NCI-H526 (cell line): ENCODE measurements around the gene IGFBP6.

ENCODE experiments used
- DNase-seq, 2 experiments: peaks; one replicate each; lab custom pipeline; 2025; lab: John Stamatoyannopoulos, UW

IGFBP6 gene

GRCh38 chr12:53059434-53060063, 37.9 kb upstream of the IGFBP6 start:
- DNase-seq, result no peak

DNA sequence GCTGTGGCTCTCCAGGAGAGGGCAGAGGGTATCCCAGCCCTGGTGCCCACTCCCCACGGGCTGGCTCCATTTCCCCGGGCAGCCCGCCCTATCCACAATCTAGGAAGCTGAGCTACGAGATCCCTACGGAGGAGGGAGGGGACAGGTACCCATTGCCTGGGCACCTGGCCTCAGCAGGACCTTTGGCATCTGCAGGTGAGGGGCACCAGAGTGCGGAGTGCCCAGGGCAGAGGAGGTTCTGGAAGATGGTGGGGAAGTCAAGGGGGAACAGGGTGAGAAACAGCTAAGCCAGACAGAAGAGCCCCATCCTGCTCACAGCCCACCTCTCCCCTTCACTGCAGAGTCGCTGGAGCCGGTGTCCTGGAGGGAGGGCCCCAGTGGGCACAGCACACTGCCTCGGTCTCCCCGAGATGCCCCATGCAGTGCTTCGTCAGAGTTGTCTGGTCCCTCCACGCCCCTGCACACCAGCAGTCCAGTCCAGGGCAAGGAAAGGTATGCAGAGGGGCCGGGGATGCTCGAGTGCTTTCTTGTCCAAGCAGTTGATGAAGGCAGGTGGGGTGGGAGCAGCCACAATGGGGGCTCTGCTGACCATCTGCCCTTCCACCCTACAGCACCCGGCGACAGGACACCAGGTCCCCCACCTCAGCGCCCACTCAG, 37.3 kb upstream of the IGFBP6 start:
- DNase-seq, result no peak

DNA sequence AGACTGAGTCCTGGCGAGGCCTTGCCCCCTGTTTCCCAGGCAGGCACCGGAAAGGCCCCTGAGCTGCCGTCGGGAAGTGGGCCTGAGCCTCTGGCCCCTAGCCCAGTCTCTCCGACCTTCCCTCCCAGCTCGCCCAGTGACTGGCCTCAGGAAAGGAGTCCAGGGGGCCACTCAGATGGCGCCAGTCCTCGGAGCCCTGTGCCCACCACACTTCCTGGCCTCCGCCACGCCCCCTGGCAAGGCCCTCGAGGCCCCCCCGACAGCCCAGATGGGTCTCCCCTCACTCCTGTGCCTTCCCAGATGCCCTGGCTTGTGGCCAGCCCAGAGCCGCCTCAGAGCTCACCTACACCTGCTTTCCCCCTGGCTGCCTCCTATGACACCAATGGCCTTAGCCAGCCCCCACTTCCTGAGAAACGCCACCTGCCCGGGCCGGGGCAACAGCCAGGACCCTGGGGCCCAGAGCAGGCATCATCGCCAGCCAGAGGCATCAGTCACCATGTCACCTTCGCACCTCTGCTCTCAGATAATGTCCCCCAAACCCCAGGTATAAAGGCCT, 36.7 kb upstream of the IGFBP6 start:
- DNase-seq, result no peak

DNA sequence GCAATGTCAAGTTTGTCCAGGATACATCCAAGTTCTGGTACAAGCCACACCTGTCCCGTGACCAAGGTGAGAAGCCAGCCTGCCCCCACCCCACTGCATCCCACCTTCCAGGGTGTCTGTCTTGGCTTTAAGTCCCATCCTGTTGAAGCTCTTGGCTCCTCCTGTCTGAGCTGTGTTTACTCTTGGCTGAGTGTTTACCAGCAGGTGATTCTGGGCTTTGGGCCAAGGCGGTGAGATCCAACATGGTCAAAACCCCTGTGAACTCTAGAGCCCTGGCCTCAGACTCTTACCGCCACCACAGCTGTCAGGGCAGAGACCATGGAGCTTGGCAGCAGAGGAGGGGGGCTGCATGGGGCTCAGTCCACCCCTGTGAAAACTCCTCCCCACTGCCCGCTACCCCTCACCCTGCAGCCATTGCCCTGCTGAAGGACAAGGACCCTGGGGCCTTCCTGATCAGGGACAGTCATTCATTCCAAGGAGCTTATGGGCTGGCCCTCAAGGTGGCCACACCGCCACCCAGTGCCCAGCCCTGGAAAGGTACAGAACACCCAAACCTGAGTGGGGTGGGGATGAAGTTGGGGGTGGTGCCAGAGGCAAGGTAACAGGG, 36.0 kb upstream of the IGFBP6 start:
- peak in 1 of 2 experiments; percentile 40 for DNase-seq

DNA sequence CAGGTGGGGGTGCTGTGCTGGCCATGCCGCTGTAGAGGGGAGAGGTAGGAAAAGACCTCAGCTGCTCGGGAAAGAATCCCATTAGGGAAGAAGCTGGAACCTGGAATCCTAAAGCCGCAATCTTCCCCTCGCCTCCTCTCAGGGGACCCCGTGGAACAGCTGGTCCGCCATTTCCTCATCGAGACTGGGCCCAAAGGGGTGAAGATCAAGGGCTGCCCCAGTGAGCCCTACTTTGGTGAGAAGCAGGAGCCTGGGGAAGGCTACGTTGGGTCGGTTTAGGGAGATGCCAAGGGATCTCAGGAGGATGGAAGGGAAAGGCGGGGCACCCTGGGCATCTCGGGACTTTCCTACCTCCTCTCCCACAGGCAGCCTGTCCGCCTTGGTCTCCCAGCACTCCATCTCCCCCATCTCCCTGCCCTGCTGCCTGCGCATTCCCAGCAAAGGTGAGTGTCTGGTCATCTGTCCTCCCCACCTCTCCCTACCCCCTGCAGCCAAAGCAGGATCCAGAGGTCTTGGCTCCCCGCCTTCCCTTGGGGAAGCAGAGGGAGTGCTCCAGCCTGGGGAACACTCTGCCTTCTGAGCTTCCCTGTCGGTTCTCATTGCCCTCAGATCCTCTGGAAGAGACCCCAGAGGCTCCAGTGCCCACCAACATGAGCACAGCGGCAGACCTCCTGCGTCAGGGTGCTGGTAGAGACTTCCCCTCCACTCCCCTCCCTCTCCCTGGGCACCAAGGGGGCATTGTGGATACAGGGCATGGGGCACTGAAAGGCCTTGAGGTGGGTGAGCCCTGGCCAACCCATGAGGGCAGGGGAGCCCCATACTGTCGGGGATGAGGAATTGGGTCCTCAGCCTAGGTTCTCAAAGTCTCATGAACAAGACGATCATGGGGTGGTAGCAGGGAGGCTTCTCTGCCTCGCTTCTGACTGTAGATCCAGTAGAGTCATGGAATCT, 35.2 kb upstream of the IGFBP6 start:
- no peak for DNase-seq

DNA sequence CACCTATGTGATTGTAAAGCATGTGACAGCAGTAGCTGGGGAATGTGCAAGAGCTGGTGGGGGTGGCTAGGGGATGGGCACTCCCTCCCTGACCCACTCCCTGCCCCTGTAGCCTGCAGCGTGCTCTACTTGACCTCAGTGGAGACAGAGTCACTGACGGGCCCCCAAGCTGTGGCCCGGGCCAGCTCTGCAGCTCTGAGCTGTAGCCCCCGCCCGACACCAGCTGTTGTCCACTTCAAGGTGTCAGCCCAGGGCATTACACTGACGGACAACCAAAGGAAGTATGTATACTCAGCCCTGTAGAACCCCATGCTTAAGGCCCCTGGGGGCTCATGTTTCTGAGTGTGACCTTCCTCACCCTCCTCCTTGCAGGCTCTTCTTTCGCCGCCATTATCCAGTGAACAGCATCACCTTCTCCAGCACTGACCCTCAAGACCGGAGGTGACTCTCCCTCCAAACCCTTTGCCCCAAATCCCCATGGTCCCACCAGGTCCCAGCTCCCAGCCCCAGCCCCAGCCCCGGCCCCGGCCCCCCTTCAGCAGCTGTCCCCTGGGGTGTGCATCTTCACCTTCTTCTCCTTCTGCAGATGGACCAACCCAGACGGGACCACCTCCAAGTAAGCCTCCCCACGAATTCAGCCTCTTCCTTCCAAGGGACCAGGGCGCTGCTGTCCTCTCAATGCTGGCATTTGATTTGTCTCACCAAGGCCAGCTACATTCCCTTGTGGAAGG, 34.3 kb upstream of the IGFBP6 start:
- DNase-seq, result no peak

DNA sequence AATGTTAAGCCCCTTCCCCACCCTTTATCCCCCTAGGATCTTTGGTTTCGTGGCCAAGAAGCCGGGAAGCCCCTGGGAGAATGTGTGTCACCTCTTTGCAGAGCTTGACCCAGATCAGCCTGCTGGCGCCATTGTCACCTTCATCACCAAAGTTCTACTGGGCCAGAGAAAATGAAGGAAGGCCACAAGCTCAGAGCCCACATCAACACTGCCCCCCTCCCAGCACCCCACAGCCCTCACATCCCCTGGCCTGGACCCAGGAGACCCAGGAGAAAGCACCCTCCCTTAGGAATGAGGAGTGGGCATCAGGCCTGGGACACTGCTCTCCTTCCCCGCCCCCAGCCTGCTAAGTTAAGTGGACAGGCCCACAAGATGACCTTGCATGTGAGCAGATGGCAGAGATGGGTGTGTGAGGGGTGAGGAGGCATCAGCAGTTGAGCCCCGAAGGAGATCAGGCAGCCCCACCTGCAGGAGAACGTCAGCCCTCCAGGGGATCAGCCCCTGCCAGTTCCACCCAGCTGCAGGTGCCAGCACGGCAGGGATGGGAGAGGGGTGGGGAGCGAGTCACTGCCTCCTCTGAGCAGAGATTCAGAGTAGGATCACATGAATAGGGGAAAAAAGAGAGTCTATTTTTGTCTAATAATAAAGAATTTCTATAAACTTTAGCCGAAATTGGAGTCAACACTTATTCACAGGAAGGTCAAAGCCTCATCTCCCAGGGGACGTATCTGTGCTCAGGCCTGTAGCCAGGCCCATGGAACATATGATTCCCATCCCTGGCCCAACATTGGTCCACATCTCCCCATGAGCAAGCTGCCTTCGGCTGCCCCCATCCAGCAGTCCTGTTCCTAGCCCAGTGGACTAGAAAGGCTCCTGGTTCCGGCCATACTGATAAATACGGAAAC, 33.5 kb upstream of the IGFBP6 start:
- DNase-seq, result no peak

- DNase-seq, result no peak
Observed at GRCh38 chr12:53064613-53065436, 32.6 kb upstream of the IGFBP6 start.

GRCh38 chr12:53065470-53065869, 32.0 kb upstream of the IGFBP6 start:
- DNase-seq, result no peak

- peak in 1 of 2 experiments; percentile 76 for DNase-seq
Observed at GRCh38 chr12:53065975-53066931, 31.2 kb upstream of the IGFBP6 start.

DNA sequence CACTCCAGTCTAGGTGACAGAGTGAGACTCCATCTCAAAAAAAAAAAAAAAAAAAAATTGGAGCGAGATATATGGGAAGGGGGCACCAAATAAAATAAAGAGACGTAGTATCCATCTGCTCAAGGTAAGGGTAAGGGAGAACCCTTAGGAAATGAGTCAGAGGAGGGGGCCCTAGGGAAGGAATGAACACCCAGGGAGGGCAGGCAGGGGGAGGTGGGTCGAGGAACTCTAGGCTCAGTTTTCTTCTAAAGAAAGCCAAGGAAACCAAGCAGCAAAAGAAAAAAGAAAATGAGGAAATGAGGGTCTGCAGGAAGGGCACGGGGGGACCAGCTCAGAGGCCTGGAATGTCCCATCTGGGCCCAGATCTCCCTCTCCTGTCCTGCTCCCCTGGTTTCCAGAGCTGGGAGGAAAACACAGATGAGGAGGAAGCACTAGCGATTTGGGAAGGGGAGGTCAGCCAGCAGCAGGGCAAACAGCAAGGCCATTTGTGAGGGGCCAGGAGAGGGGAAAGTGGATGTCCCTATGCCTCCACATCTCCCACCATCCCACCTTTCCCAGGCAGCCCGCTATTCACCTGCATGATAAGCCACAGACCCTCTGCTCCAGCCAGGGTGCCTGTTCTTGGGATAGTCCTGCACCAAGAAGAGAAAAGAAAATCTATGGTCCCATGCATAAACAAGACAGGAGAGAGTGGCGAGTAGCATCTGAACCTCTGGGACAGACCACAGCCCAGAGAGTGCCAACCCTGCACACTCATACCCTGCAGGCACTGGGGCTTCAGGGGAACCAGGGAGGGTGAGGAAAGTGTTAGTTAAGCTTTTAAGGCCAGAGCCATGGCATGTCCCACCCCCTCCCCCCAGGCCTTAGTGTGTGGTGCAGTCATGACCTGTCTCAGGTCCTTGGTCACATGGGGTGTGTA, 30.1 kb upstream of the IGFBP6 start:
- no peak for DNase-seq

DNA sequence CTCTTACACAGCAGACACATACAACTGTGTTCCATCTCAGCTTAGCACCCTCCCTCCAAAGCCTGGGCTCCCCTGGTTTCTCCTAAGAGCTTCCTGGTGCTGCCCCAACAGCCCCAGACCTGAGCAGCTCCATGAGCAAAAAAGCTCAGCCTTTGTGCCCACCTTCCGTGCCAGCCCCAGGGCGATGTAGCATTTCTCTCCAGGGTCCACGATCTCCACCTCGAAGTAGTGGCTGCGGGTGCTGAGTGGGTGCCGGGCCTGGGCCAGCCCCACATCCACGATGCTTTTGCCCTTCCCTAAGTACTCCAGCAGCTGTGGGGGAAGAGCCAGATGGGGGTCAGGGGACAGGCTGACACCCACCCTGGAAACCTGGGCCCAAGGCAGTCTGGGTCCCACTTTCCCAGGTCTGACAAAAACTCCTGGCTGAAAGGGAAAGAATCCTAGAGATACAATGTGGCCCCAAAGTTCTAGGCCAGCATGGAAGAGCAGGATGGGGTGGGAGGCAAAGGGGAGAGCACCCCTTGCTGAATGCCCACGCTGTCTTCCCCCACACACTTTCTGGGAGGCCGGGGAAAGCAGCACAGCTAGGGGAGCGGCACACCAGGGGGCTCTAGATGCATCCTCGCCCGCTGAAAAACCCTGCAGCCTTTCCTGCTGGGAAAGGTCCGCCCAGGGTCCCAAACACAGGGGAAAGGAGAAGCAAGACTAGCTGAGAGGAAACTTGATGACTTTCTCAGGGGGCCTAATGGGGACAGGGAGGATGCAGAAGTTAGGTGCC, 29.3 kb upstream of the IGFBP6 start:
- no peak for DNase-seq

- no peak for DNase-seq
Observed at GRCh38 chr12:53068811-53069585, 28.5 kb upstream of the IGFBP6 start.

- DNase-seq, result no peak
Observed at GRCh38 chr12:53069621-53070410, 27.7 kb upstream of the IGFBP6 start.
